ENCODE results near the gene SMU1.

- TF ChIP-seq, protein P1, sequence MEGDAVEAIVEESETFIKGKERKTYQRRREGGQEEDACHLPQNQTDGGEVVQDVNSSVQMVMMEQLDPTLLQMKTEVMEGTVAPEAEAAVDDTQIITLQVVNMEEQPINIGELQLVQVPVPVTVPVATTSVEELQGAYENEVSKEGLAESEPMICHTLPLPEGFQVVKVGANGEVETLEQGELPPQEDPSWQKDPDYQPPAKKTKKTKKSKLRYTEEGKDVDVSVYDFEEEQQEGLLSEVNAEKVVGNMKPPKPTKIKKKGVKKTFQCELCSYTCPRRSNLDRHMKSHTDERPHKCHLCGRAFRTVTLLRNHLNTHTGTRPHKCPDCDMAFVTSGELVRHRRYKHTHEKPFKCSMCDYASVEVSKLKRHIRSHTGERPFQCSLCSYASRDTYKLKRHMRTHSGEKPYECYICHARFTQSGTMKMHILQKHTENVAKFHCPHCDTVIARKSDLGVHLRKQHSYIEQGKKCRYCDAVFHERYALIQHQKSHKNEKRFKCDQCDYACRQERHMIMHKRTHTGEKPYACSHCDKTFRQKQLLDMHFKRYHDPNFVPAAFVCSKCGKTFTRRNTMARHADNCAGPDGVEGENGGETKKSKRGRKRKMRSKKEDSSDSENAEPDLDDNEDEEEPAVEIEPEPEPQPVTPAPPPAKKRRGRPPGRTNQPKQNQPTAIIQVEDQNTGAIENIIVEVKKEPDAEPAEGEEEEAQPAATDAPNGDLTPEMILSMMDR (conservative IDR thresholded peaks at IDR 0.05 in 1 of 2, IDR thresholded peaks at IDR 0.05 in 1 of 2; ENCODE audit: extremely low read depth in 1 of 2, insufficient read depth in 1 of 2, low read depth in 1 of 2, low read length in 2 of 2): no peak
- no peak for TF ChIP-seq EZH2 (IDR thresholded peaks at IDR 0.05; ENCODE audit: borderline replicate concordance, low read length)
Measured at GRCh38 chr9:33106372-33106771, 29.9 kb upstream of the SMU1 start.

All from mammary epithelial cell (primary cell).